ENCODE measurements around the gene OSBPL5.

- TF ChIP-seq EZH2 (IDR thresholded peaks at IDR 0.05; ENCODE audit: borderline replicate concordance, low read depth, low read length), result no peak
- TF ChIP-seq, protein P1, sequence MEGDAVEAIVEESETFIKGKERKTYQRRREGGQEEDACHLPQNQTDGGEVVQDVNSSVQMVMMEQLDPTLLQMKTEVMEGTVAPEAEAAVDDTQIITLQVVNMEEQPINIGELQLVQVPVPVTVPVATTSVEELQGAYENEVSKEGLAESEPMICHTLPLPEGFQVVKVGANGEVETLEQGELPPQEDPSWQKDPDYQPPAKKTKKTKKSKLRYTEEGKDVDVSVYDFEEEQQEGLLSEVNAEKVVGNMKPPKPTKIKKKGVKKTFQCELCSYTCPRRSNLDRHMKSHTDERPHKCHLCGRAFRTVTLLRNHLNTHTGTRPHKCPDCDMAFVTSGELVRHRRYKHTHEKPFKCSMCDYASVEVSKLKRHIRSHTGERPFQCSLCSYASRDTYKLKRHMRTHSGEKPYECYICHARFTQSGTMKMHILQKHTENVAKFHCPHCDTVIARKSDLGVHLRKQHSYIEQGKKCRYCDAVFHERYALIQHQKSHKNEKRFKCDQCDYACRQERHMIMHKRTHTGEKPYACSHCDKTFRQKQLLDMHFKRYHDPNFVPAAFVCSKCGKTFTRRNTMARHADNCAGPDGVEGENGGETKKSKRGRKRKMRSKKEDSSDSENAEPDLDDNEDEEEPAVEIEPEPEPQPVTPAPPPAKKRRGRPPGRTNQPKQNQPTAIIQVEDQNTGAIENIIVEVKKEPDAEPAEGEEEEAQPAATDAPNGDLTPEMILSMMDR (IDR thresholded peaks at IDR 0.05 in 2 of 3, conservative IDR thresholded peaks at IDR 0.05 in 1 of 3; ENCODE audit: insufficient read depth in 2 of 3, low read depth in 1 of 3, low read length in 3 of 3), result no peak
- TF ChIP-seq BMI1 (IDR thresholded peaks at IDR 0.05; ENCODE audit: low read length), result no peak
Observed at GRCh38 chr11:3155216-3155615, 9.9 kb downstream of the OSBPL5 start.
